ENCODE measurements around the gene PI4KA.

DNA sequence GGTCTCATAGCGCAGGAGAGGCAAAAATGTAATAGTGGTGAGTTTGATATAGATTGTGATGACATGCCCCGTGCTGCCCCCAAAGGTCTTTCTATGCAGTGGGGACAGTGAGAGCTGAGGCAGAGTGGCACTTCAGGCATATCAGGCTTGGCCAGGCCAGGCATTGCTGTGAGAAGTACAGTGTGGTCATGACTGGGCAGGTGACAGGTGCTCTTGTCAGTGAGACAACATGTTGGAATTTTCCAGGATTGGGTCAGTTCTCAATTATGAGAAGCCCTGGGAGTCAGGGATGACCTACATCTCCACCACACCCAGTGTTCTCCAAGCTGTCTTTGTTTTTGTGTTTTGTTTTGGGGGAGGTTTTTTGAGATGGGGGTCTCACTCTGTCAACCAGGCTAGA lies 3.9 kb upstream of the PI4KA start:
- no peak for TF ChIP-seq POLR2A (IDR thresholded peaks at IDR 0.05)
- TF ChIP-seq, protein P1, sequence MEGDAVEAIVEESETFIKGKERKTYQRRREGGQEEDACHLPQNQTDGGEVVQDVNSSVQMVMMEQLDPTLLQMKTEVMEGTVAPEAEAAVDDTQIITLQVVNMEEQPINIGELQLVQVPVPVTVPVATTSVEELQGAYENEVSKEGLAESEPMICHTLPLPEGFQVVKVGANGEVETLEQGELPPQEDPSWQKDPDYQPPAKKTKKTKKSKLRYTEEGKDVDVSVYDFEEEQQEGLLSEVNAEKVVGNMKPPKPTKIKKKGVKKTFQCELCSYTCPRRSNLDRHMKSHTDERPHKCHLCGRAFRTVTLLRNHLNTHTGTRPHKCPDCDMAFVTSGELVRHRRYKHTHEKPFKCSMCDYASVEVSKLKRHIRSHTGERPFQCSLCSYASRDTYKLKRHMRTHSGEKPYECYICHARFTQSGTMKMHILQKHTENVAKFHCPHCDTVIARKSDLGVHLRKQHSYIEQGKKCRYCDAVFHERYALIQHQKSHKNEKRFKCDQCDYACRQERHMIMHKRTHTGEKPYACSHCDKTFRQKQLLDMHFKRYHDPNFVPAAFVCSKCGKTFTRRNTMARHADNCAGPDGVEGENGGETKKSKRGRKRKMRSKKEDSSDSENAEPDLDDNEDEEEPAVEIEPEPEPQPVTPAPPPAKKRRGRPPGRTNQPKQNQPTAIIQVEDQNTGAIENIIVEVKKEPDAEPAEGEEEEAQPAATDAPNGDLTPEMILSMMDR (IDR thresholded peaks at IDR 0.05) = no peak

Data from tibial nerve (tissue), 3 donors.